H54 (cell line): Measurements from ENCODE around the gene GFM2.
"Not testable (repeated sequence)": the region's sequence is repeated elsewhere in the genome, so short reads cannot be mapped to it uniquely, and the experiment has no call there.

Experiments
- DNase-seq: peaks from one replicate; pipeline ENCODE4 v3.0.0; 2011; ENCODE audit warnings: low spot score, mixed read lengths; ENCODE audit not compliant: insufficient read length
- FAIRE-seq: peaks from 3 replicates; lab custom pipeline; 2011; peaks lifted over from hg19 to GRCh38; lab: Jason Lieb, UNC
- POLR2A ChIP-seq: IDR thresholded peaks from 2 replicates; pipeline ENCODE4 v1.6.1; 2011; ENCODE audit warnings: low read depth, mild to moderate bottlenecking, low read length

Gene GFM2

DNA sequence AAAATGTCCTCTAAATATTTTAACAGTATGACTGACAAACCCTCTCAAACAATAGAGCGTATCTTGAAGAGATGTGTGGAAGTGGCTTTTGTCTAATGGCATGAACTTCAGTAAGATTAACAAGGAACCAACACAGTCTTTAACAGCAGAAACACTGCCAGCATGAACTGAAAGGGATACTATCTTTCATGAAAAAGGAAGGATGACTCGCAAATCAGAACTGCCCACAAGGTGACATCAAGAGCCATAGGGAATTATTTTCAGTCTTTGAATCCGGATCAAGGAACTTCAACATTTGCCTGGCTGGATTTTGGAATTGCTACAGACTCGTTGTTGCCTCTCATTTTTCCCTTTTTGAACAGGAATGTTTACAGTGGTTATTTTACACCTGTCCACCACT is 87.0 kb downstream of the GFM2 start:
- FAIRE-seq (peak; percentile 79), DNase-seq (no peak)
- TF ChIP-seq POLR2A = no peak

DNA sequence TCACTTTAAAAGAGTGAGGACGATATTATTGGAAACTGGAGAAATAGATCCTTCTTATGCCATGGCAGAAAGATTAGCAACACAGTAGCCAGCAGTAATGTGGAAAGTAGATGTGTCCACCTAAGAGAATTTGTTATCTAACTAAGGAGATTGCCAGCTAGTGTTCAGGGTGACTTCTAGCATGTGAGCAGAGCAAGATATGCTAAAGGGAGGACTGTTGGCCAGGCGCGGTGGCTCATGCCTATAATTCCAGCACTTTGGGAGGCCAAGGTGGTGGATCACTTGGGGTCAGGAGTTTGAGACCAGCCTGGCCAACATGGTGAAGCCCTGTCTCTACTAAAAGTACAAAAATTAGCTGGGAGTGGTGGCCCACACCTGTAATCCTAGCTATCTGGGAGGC is 87.6 kb downstream of the GFM2 start:
- FAIRE-seq, DNase-seq: not testable (repeated sequence)

DNA sequence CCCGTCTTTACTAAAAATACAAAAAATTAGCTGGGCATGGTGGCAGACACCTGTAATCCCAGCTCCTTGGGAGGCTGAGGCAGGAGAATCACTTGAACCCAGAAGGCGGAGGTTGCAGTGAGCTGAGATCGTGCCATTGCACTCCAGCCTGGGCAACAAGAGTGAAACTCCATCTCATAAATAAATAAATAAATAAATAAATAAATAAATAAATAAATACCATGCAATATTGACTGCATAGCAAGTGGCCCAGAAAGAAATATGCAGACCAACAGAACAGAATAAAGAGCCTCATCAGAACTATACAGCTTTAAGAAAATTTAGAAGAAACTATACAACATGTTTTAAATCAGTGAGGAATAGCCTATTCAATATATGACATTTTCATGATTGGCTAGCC is 88.8 kb downstream of the GFM2 start:
- DNase-seq, FAIRE-seq: not testable (repeated sequence)

DNA sequence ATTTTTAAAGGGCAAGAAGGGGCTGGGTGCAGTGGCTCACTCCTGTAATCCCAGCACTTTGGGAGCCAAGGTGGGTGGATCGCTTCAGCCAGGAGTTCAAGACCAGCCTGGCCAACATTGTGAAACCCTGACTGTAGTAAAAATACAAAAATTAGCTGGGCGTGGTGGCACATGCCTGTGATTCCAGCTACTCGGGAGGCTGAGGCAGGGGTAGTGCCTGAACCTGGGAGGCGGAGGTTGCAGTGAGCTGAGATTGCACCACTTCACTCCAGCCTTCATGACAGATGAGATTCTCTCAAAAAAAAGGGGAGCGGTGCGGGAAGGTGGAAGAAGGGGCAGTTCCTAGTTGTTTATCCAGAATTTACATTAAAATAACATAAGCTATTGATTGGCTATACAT is 90.5 kb downstream of the GFM2 start:
- not testable (repeated sequence) for FAIRE-seq, DNase-seq

DNA sequence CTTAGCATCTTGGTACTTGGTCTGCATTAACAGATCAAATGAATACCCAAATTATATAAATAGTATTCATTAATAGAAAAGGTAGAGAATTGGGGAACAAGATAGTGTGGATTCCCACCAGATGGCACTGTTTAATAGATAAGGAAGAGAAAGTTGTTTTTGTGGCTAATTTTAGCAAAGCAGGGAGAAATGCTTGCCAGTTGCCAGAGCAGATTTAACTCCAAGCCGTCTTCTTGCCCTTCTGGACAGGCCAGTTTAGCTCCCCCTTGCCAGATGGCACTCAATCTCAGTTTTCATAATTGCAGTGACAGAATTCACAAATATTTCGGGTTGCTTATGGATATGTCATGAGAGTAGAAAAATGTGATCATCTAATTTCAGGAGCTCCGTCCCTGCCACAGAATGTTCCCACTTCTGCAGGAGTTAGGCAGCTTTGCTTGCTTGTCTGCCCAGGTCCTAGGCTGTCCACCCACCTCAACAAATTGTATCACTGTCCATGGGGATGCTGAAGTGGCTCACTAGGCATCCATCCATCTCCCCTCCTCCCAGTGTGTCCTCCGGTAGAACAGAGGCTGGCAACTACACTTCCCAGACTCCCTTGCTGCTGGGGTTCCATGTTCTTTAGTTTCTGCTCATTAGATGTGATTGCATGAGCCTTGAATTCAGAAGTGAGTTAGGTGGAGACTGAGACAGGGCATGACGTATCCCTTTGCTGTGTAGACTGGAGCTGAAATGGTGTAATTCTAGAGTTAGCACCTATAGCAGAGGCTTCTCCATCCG is 93.7 kb downstream of the GFM2 start:
- DNase-seq (no peak), FAIRE-seq (no peak)
- TF ChIP-seq POLR2A = no peak

DNA sequence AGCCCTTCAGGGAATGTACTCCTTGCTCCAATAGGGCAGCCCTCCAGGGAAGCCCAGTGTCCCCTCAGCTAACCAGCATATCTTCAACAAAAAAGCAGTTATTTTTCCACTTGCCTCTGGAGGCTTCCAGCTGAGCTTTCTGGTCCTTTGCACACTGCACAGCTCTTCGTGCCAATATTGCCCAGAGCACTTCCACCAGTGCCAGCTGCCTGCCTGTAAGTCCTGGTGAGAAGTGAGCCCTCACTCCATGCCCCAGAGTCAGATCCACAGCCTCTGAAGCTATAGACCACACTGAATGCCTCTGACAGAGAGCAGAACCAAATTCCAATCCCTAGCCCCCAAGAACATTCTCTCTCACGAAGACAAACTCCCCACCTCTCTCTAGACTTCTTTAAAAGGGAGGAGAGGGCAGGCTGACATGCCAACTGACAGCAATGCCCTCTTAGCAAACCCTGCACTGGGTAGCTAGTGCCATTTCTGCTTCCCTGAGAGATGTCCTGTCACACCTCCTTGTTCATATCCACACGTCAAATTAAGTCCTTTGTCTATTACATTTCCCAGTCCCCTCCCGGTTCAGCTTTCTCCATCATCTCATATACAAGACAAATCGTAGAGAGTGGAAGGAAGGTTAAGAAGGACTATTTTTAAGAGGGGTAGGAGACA is 94.6 kb downstream of the GFM2 start:
- DNase-seq = no peak
- FAIRE-seq = no peak
- TF ChIP-seq POLR2A = no peak
